A549 (cell line): ENCODE data around the gene HSH2D.

Source experiments
- CHD4 ChIP-seq: fragments of 200-600 bp; sonication (generic); IDR thresholded peaks from 2 replicates; pipeline ENCODE4 v1.6.1; 2016; ENCODE audit warnings: antibody characterized with exemption, mild to moderate bottlenecking, borderline replicate concordance
- POLR2A ChIP-seq: IDR thresholded peaks from 2 replicates; pipeline ENCODE4 v1.6.1; 2012; ENCODE audit warnings: mild to moderate bottlenecking, low read length
- POLR2AphosphoS2 ChIP-seq: conservative IDR thresholded peaks from 2 replicates; pipeline ENCODE4 v1.6.1; 2012; ENCODE audit warnings: low read length, improper control_type of control experiment, inconsistent platforms
- TF ChIP-seq, protein P1 (sequence below): fragments of >200 bp; sonication (Bioruptor Twin); formaldehyde crosslinking; IDR thresholded peaks from 3 replicates; pipeline ENCODE4 v1.5.1; 2016
- TF ChIP-seq, protein P2 (sequence below): IDR thresholded peaks from 2 replicates; pipeline ENCODE4 v1.6.1; 2012
- TF ChIP-seq, protein P3 (sequence below): IDR thresholded peaks from 2 replicates; pipeline ENCODE4 v1.6.1; 2012

DNA sequence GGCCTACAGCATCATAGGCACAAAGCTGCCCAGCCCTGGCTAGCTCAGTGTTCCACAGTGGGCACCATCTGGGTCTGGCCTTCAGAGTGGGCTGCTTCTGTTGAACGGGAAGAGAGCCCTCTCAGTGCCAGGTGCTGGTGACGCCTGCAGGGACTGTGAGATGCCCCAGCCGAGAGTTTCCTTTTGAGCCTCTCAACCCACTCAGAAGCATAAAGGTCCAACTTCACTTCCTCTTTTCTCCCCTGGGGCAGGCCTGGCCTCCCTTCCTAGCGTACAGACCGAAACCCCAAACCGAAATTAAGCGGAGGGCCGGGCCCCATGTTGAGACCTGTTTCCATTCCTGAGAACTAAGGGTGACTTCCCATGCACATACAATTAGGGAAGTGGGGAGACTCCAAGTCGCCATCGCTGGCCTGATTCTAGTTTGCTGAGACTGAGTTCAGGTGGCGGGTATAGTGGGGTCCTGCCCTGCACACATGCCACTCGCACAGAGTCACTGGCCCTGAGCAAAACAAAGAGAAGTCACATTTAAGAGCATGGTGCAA is 24.9 kb upstream of the HSH2D start:
- TF ChIP-seq, protein P1, sequence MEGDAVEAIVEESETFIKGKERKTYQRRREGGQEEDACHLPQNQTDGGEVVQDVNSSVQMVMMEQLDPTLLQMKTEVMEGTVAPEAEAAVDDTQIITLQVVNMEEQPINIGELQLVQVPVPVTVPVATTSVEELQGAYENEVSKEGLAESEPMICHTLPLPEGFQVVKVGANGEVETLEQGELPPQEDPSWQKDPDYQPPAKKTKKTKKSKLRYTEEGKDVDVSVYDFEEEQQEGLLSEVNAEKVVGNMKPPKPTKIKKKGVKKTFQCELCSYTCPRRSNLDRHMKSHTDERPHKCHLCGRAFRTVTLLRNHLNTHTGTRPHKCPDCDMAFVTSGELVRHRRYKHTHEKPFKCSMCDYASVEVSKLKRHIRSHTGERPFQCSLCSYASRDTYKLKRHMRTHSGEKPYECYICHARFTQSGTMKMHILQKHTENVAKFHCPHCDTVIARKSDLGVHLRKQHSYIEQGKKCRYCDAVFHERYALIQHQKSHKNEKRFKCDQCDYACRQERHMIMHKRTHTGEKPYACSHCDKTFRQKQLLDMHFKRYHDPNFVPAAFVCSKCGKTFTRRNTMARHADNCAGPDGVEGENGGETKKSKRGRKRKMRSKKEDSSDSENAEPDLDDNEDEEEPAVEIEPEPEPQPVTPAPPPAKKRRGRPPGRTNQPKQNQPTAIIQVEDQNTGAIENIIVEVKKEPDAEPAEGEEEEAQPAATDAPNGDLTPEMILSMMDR, result no peak
- no peak for TF ChIP-seq POLR2A
- TF ChIP-seq POLR2AphosphoS2, result no peak
- TF ChIP-seq, protein P2, sequence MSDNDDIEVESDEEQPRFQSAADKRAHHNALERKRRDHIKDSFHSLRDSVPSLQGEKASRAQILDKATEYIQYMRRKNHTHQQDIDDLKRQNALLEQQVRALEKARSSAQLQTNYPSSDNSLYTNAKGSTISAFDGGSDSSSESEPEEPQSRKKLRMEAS, result no peak
- no peak for TF ChIP-seq CHD4
- TF ChIP-seq, protein P3, sequence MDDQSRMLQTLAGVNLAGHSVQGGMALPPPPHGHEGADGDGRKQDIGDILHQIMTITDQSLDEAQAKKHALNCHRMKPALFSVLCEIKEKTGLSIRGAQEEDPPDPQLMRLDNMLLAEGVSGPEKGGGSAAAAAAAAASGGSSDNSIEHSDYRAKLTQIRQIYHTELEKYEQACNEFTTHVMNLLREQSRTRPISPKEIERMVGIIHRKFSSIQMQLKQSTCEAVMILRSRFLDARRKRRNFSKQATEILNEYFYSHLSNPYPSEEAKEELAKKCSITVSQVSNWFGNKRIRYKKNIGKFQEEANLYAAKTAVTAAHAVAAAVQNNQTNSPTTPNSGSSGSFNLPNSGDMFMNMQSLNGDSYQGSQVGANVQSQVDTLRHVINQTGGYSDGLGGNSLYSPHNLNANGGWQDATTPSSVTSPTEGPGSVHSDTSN, result no peak
